NOMO-1 (cell line): ENCODE measurements around the gene ELF1.
"Not testable (repeated sequence)": the region's sequence is repeated elsewhere in the genome, so short reads cannot be mapped to it uniquely, and the experiment has no call there.

Experiments used
- DNase-seq, 2 experiments: peaks; one replicate each; lab custom pipeline; 2025; ENCODE audit not compliant: unreplicated experiment in 2 of 2; lab: John Stamatoyannopoulos, UW

ELF1 gene

GRCh38 chr13:40984668-40985366 lies 34.3 kb downstream of the ELF1 start:
- DNase-seq, result no peak

GRCh38 chr13:40983725-40984667 lies 35.1 kb downstream of the ELF1 start:
- no peak for DNase-seq

GRCh38 chr13:40983259-40983658 lies 35.9 kb downstream of the ELF1 start:
- no peak for DNase-seq

- peak; percentile 69 to 88 for DNase-seq
Observed at GRCh38 chr13:40982772-40983171, 36.3 kb downstream of the ELF1 start.

- DNase-seq, result no peak
Observed at GRCh38 chr13:40981949-40982348, 37.2 kb downstream of the ELF1 start.

GRCh38 chr13:40981361-40981760 lies 37.8 kb downstream of the ELF1 start:
- peak; percentile 54 to 94 for DNase-seq

GRCh38 chr13:40980461-40980860 lies 38.7 kb downstream of the ELF1 start:
- no peak for DNase-seq

GRCh38 chr13:40979232-40979631 lies 39.9 kb downstream of the ELF1 start:
- DNase-seq, result no peak

GRCh38 chr13:40978109-40978508 lies 41.0 kb downstream of the ELF1 start:
- not testable (repeated sequence) for DNase-seq

GRCh38 chr13:40975441-40975840 lies 43.7 kb downstream of the ELF1 start:
- no peak for DNase-seq

GRCh38 chr13:40974460-40975407 lies 44.4 kb downstream of the ELF1 start:
- DNase-seq, result peak; percentile 76 to 92

- no peak for DNase-seq
Observed at GRCh38 chr13:40973409-40973808, 45.7 kb downstream of the ELF1 start.

GRCh38 chr13:40971321-40971720 lies 47.8 kb downstream of the ELF1 start:
- DNase-seq, result no peak

- DNase-seq, result no peak
Observed at GRCh38 chr13:40970803-40971202, 48.3 kb downstream of the ELF1 start.

GRCh38 chr13:40969169-40969901 lies 49.8 kb downstream of the ELF1 start:
- peak; percentile 52 to 69 for DNase-seq

- DNase-seq, result no peak
Observed at GRCh38 chr13:40968416-40969000, 50.6 kb downstream of the ELF1 start.

GRCh38 chr13:40966298-40966697 lies 52.8 kb downstream of the ELF1 start:
- peak; percentile 61 to 96 for DNase-seq

GRCh38 chr13:40963927-40964326 lies 55.2 kb downstream of the ELF1 start:
- no peak for DNase-seq

- DNase-seq, result no peak
Observed at GRCh38 chr13:40961826-40962225, 57.3 kb downstream of the ELF1 start.

- DNase-seq, result peak; percentile 69 to 92
Observed at GRCh38 chr13:40961214-40961613, 57.9 kb downstream of the ELF1 start.
